ENCODE data around the gene SPATS2L.

GRCh38 chr2:200306196-200306930 lies at the start of gene SPATS2L:
- no peak for TF ChIP-seq CTCF (conservative IDR thresholded peaks at IDR 0.05 in 1 of 2, IDR thresholded peaks at IDR 0.05 in 1 of 2; ENCODE audit: extremely low read depth in 1 of 2, insufficient read depth in 1 of 2, low read depth in 1 of 2, low read length in 2 of 2)
- no peak for TF ChIP-seq EZH2 (IDR thresholded peaks at IDR 0.05; ENCODE audit: borderline replicate concordance, low read length)
